HepG2 (cell line): Measurements from ENCODE around the gene ZNF22. TPM values are rescaled to one million over a fixed set of nuclear protein-coding genes. Genes with fewer than 3 reads are reported as not detected.

ENCODE experiments used
- DNMT1 ChIP-seq: sonication (generic); formaldehyde crosslinking; IDR thresholded peaks from 2 replicates; pipeline ENCODE4 v1.5.1; 2020; ENCODE audit warnings: mild to moderate bottlenecking, missing genetic modification reagents
- JDP2 ChIP-seq: sonication (generic); formaldehyde crosslinking; IDR thresholded peaks from 2 replicates; pipeline ENCODE4 v1.8.1; 2022; ENCODE audit warnings: missing genetic modification reagents, borderline replicate concordance
- NCOR1 ChIP-seq: fragments of 200-600 bp; sonication (generic); IDR thresholded peaks from 2 replicates; pipeline ENCODE4 v1.7.0; 2017; ENCODE audit warnings: antibody characterized with exemption, low read length, borderline replicate concordance
- PTBP1 ChIP-seq: fragments of 200-400 bp; formaldehyde crosslinking; IDR thresholded peaks from 2 replicates; pipeline ENCODE4 v1.6.1; 2018; ENCODE audit warnings: low read length, low read depth; ENCODE audit not compliant: poor library complexity, severe bottlenecking
- RELA ChIP-seq: sonication (generic); formaldehyde crosslinking; IDR thresholded peaks from 2 replicates; pipeline ENCODE4 v1.4.0; 2020; ENCODE audit warnings: missing genetic modification reagents
- RXRA ChIP-seq: sonication (generic); formaldehyde crosslinking; IDR thresholded peaks from 2 replicates; pipeline ENCODE4 v1.5.1; 2020; ENCODE audit warnings: missing genetic modification reagents
- ZNF101 ChIP-seq: sonication (generic); formaldehyde crosslinking; IDR thresholded peaks from 2 replicates; pipeline ENCODE4 v1.4.0; 2020; ENCODE audit warnings: mild to moderate bottlenecking, low read depth, missing genetic modification reagents, borderline replicate concordance
- ZNF75D ChIP-seq: sonication (generic); formaldehyde crosslinking; IDR thresholded peaks from 2 replicates; pipeline ENCODE4 v1.8.1; 2023; ENCODE audit warnings: missing genetic modification reagents, mild to moderate bottlenecking, borderline replicate concordance
- ZSCAN9 ChIP-seq: IDR thresholded peaks from 2 replicates; pipeline ENCODE4 v1.6.1; 2016; ENCODE audit warnings: borderline replicate concordance
- polyA plus RNA-seq, 8 experiments: library from polyadenylated mRNA; depleted of rRNA in 3 of 8; stranded (reverse) in 7 of 8; unstranded in 1 of 8; fragments of >200 nt; fragmentation: Illumina TruSeq in 4 of 8; extraction: Trizol in 4 of 8; gene quantifications; 2 replicates each; pipeline versions ENCODE4 v1.2.1 to v1.2.3, GENCODE V29; 2011 to 2016; ENCODE audit warnings: low read depth in 4 of 8, missing spikeins in 1 of 8, mixed read lengths in 1 of 8; ENCODE audit not compliant: insufficient read depth in 1 of 8
- total RNA-seq, 5 experiments: library from RNA; depleted of rRNA; stranded (reverse); fragments of >200 nt; fragmentation: Illumina TruSeq; extraction: Trizol; gene quantifications; 2 replicates each; pipeline ENCODE4 v1.2.3, GENCODE V29; 2016; ENCODE audit warnings: low read depth in 1 of 5
- TF ChIP-seq, protein P1 (sequence below): sonication (generic); formaldehyde crosslinking; IDR thresholded peaks from 2 replicates; pipeline ENCODE4 v1.4.0; 2020; ENCODE audit warnings: missing genetic modification reagents
- TF ChIP-seq, protein P2 (sequence below): sonication (generic); formaldehyde crosslinking; IDR thresholded peaks from 2 replicates; pipeline ENCODE4 v1.5.0; 2020; ENCODE audit warnings: mild to moderate bottlenecking, missing genetic modification reagents
- TF ChIP-seq, protein P3 (sequence below): sonication (generic); formaldehyde crosslinking; conservative IDR thresholded peaks from 2 replicates; pipeline ENCODE4 v1.8.0; 2022; ENCODE audit warnings: missing genetic modification reagents

The ZNF22 gene
- total and polyA plus RNA-seq, 2 of the 13 experiments (the other 11 are each of a cell fraction or from before 2014, with no cell fraction given) = 0.40 to 1.3 TPM

DNA sequence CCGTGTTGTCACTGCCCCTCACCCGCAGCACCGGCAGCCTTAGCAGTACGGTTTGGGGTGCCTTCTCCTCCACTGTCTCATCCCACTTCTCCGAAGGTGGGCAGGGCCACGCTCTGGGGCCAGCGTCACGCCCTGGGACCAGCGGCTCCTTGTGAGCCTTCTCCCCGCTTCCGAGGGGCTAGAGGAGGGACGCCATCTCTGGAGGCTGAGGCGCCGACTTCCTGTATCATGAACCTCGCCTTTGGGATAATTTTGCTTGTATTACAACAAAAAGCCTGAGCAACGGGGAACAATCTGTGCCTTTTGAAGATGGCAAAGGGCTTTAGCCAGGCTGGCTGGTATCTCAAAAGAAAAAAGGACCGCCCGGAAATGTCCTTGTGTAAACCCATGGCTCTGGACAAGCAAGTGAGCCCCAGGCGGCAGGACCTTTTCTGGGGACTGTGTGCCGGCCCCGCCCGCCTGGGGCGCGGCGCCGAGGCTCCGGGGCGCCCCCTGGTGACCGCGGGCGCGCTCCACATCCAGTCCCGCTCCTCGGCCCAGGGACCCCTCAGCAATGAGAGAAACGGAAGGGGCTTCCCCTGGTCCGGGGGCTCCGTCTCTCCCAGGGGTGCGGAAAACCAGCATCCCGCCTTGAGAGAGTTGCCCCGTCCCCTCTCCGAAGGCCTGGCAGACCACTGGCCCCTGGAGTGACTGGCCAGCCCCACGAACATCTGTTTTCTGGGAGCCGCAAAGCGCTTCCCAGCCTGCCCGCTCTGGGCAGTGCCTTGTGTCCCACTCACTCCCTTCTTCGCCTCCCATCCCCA lies 25.9 kb upstream of the ZNF22 start (continued):
- TF ChIP-seq, protein P1, sequence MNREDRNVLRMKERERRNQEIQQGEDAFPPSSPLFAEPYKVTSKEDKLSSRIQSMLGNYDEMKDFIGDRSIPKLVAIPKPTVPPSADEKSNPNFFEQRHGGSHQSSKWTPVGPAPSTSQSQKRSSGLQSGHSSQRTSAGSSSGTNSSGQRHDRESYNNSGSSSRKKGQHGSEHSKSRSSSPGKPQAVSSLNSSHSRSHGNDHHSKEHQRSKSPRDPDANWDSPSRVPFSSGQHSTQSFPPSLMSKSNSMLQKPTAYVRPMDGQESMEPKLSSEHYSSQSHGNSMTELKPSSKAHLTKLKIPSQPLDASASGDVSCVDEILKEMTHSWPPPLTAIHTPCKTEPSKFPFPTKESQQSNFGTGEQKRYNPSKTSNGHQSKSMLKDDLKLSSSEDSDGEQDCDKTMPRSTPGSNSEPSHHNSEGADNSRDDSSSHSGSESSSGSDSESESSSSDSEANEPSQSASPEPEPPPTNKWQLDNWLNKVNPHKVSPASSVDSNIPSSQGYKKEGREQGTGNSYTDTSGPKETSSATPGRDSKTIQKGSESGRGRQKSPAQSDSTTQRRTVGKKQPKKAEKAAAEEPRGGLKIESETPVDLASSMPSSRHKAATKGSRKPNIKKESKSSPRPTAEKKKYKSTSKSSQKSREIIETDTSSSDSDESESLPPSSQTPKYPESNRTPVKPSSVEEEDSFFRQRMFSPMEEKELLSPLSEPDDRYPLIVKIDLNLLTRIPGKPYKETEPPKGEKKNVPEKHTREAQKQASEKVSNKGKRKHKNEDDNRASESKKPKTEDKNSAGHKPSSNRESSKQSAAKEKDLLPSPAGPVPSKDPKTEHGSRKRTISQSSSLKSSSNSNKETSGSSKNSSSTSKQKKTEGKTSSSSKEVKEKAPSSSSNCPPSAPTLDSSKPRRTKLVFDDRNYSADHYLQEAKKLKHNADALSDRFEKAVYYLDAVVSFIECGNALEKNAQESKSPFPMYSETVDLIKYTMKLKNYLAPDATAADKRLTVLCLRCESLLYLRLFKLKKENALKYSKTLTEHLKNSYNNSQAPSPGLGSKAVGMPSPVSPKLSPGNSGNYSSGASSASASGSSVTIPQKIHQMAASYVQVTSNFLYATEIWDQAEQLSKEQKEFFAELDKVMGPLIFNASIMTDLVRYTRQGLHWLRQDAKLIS = no peak; the same call in 1 of the 2 replicates
- no peak for TF ChIP-seq NCOR1
- TF ChIP-seq, protein P2, sequence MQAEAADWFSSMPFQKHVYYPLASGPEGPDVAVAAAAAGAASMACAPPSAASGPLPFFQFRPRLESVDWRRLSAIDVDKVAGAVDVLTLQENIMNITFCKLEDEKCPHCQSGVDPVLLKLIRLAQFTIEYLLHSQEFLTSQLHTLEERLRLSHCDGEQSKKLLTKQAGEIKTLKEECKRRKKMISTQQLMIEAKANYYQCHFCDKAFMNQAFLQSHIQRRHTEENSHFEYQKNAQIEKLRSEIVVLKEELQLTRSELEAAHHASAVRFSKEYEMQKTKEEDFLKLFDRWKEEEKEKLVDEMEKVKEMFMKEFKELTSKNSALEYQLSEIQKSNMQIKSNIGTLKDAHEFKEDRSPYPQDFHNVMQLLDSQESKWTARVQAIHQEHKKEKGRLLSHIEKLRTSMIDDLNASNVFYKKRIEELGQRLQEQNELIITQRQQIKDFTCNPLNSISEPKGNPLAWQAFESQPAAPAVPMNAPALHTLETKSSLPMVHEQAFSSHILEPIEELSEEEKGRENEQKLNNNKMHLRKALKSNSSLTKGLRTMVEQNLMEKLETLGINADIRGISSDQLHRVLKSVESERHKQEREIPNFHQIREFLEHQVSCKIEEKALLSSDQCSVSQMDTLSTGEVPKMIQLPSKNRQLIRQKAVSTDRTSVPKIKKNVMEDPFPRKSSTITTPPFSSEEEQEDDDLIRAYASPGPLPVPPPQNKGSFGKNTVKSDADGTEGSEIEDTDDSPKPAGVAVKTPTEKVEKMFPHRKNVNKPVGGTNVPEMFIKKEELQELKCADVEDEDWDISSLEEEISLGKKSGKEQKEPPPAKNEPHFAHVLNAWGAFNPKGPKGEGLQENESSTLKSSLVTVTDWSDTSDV (CRISPR knock-in tag) = no peak
- TF ChIP-seq JDP2 (CRISPR knock-in tag) = no peak
- TF ChIP-seq DNMT1 (CRISPR knock-in tag) = no peak
- no peak for TF ChIP-seq RELA
- TF ChIP-seq, protein P3, sequence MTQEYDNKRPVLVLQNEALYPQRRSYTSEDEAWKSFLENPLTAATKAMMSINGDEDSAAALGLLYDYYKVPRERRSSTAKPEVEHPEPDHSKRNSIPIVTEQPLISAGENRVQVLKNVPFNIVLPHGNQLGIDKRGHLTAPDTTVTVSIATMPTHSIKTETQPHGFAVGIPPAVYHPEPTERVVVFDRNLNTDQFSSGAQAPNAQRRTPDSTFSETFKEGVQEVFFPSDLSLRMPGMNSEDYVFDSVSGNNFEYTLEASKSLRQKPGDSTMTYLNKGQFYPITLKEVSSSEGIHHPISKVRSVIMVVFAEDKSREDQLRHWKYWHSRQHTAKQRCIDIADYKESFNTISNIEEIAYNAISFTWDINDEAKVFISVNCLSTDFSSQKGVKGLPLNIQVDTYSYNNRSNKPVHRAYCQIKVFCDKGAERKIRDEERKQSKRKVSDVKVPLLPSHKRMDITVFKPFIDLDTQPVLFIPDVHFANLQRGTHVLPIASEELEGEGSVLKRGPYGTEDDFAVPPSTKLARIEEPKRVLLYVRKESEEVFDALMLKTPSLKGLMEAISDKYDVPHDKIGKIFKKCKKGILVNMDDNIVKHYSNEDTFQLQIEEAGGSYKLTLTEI (CRISPR knock-in tag) = no peak
- no peak; the same call in 1 of the 2 replicates for TF ChIP-seq ZSCAN9 (CRISPR knock-in tag)
- no peak; the same call in none of the 2 replicates for TF ChIP-seq RXRA (CRISPR knock-in tag)
- no peak for TF ChIP-seq PTBP1
- no peak for TF ChIP-seq ZNF101 (CRISPR knock-in tag)
- no peak for TF ChIP-seq ZNF75D
